Lower leg skin (tissue), 4 donors: Measurements from ENCODE around the gene RARA. TPM values are rescaled to one million over a fixed set of nuclear protein-coding genes. Genes with fewer than 3 reads are reported as not detected.

Experiments
- DNase-seq, 2 donors: peaks; one replicate each; pipeline ENCODE4 v3.0.0-alpha.2; 2019; ENCODE audit warnings: low spot score in 2 of 2
- H3K4me3 ChIP-seq: fragments of 200-600 bp; sonication (generic); 2 replicates; pipeline ENCODE4 v1.5.1; 2017; ENCODE audit warnings: mild to moderate bottlenecking, low read depth; ENCODE audit not compliant: poor library complexity, severe bottlenecking
- CTCF ChIP-seq, 3 donors: fragments of 450-650 bp; IDR thresholded peaks; one replicate each; pipeline ENCODE4 v1.5.1; 2016; ENCODE audit warnings: antibody characterized with exemption in 3 of 3, mild to moderate bottlenecking in 3 of 3, moderate library complexity in 2 of 3
- POLR2A ChIP-seq, 2 donors: fragments of 450-650 bp; IDR thresholded peaks; one replicate each; pipeline ENCODE4 v1.6.1; 2016 to 2017; ENCODE audit warnings: antibody characterized with exemption in 2 of 2, mild to moderate bottlenecking in 1 of 2, moderate library complexity in 1 of 2
- WGBS, 2 donors: methylation state at CpG; one replicate each; pipeline ENCODE4 v1.1.5; 2018; 5-methylcytosine and 5-hydroxymethylcytosine counted together
- intact Hi-C: fragments of 100-400 bp; cut with DNase I; formaldehyde crosslinking; loops from one replicate; pipeline ENCODE4 v1.15.0; 2023; ENCODE audit warnings: low total_unique reads
- total RNA-seq, 4 donors: library from RNA; depleted of rRNA; stranded (reverse); fragments of >200 nt; gene quantifications; one replicate each; pipeline ENCODE4 v1.1.0, GENCODE V29; 2016

Gene RARA
- total RNA-seq, 4 donors from 2014 or later = 18.1 to 38.0 (median 25.2) TPM

- TF ChIP-seq POLR2A (IDR thresholded peaks at IDR 0.05) (no peak), CTCF (IDR thresholded peaks at IDR 0.05) (no peak)
- no peak overlapping the region for H3K4me3 ChIP-seq
- 81 to 84% methylated on average over 30 of the region's 30 CpGs for WGBS, 2 donors
- intact Hi-C loops = loop anchor here (2.0 to 10.0 kb wide), 3 partner anchors 52 to 200 kb away; no protein-coding TSS in a partner anchor
- DNase-seq = no peak
Measured at GRCh38 chr17:40354221-40355122, 45.5 kb downstream of the RARA start.

- intact Hi-C loops = loop anchor here (2.0 to 10.0 kb wide), 3 partner anchors 52 to 200 kb away; no protein-coding TSS in a partner anchor
- 40 to 66% methylated on average over 12 to 19 of the region's 29 CpGs for WGBS, 2 donors
- no peak for DNase-seq
Measured at GRCh38 chr17:40355123-40355803, 46.3 kb downstream of the RARA start.

GRCh38 chr17:40355804-40356758 lies 47.1 kb downstream of the RARA start:
- no peak for TF ChIP-seq POLR2A (IDR thresholded peaks at IDR 0.05)
- TF ChIP-seq CTCF (IDR thresholded peaks at IDR 0.05) = no peak
- no peak overlapping the region for H3K4me3 ChIP-seq
- intact Hi-C loops = loop anchor here (2.0 to 10.0 kb wide), 3 partner anchors 53 to 199 kb away; no protein-coding TSS in a partner anchor
- 71 to 78% methylated on average over 20 to 33 of the region's 33 CpGs for WGBS, 2 donors
- no peak for DNase-seq

More at GRCh38 chr17:40355123-40355803, 46.3 kb downstream of the RARA start:
- no peak overlapping the region for H3K4me3 ChIP-seq
- TF ChIP-seq POLR2A (IDR thresholded peaks at IDR 0.05) (no peak), CTCF (IDR thresholded peaks at IDR 0.05) (peak in 1 of 3 donors; percentile 88)

GRCh38 chr17:40356990-40357881 lies 48.3 kb downstream of the RARA start:
- intact Hi-C loops = loop anchor here (10.0 kb wide), 2 partner anchors 152 to 198 kb away; no protein-coding TSS in a partner anchor
- DNase-seq = no peak

GRCh38 chr17:40358323-40359038 lies 49.5 kb downstream of the RARA start:
- WGBS, 2 donors = 10 to 14% methylated on average over 17 of the region's 17 CpGs
- no peak overlapping the region for H3K4me3 ChIP-seq
- DNase-seq = peak; percentile 86 to 98
- TF ChIP-seq POLR2A (IDR thresholded peaks at IDR 0.05) = no peak
- TF ChIP-seq CTCF (IDR thresholded peaks at IDR 0.05) = peak in 1 of 3 donors; percentile 99
- intact Hi-C loops = loop anchor here (10.0 kb wide), 2 partner anchors 154 to 196 kb away; no protein-coding TSS in a partner anchor

More at GRCh38 chr17:40356990-40357881, 48.3 kb downstream of the RARA start:
- WGBS, 2 donors = 67 to 78% methylated on average over 11 to 17 of the region's 19 CpGs
- no peak overlapping the region for H3K4me3 ChIP-seq
- TF ChIP-seq POLR2A (IDR thresholded peaks at IDR 0.05) = no peak
